CD4-positive, alpha-beta T cell treated with Interleukin-4 for 4 hours (primary cell): ENCODE data around the gene PTPN11.
"Not testable (repeated sequence)": the region's sequence is repeated elsewhere in the genome, so short reads cannot be mapped to it uniquely, and the experiment has no call there.

Experiments
- DNase-seq: peaks from one replicate; pipeline ENCODE4 v3.0.0-alpha.2; 2020

The PTPN11 gene

DNA sequence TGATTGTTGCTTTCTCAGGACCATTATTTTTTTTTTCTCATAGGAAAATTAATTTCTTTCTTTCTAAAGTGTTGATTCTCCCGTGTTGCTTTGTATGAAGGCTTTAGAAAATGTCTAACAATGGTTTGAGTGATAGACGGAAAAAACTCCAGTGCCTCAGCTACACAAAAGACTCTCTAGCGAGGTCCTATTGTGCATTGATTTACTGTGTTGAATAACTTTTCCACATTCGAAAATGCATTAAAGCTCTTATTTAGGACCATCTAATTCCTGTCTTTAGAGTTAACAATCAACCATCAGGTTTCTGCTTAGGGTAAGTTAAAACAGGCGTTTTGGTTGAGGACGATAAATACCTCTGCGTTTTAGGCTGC lies 99.6 kb downstream of the PTPN11 start:
- no peak for DNase-seq

DNA sequence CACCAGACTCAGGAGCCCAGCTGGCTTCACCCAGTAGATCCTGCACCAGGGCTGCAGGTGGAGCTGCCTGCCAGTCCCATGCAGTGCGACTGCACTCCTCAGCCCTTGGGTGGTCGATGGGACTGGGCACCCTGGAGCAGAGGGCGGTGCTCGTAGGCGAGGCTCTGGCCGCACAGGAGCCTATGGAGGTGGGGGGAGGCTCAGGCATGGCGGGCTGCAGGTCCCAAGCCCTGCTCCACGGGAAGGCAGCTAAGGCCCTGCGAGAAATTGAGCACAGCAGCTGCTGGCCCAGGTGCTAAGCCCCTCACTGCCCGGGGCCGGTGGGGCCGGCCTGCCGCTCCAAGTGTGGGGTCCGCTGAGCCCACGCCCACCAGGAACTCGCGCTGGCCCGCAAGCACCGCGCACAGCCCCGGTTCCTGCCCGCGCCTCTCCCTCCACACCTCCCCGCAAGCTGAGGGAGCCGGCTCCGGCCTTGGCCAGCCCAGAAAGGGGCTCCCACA lies 101.1 kb downstream of the PTPN11 start:
- DNase-seq: not testable (repeated sequence)

DNA sequence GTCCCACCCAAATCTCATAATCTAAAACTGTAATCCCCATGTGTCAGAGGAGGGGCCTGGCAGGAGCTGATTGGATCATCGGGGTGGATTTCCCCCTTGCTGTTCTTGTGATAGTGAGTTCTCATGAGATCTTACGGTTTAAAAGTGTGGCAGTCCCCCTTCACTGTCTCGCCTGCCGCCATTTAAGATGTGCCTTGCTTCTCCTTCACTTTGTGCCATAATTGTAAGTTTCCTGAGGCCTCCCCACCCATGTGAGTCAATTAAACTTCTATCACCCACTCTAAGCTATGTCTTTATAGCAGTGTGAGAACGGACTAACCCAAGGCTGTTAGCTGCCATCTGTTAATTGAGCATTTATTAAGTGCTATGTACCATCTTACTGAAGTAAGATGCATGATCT lies 105.1 kb downstream of the PTPN11 start:
- no peak for DNase-seq

DNA sequence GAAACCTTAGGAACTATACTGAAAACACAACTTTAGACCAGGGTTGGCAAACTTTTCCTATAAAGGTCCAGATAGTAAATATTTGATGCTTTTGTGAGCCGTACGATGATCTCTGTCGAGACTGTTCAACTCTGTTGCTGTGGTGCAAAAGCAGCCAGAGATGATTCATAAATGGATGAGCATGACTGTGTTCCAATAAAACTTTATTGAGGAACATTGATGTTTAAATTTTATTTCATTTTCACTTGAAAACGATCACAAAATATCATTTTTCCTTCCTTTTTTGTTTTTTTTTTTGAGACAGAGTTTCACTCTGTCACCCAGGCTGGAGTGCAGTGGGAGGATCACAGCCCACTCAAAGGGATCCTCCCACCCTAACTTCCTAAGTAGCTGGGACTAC lies 105.5 kb downstream of the PTPN11 start:
- DNase-seq: no peak

DNA sequence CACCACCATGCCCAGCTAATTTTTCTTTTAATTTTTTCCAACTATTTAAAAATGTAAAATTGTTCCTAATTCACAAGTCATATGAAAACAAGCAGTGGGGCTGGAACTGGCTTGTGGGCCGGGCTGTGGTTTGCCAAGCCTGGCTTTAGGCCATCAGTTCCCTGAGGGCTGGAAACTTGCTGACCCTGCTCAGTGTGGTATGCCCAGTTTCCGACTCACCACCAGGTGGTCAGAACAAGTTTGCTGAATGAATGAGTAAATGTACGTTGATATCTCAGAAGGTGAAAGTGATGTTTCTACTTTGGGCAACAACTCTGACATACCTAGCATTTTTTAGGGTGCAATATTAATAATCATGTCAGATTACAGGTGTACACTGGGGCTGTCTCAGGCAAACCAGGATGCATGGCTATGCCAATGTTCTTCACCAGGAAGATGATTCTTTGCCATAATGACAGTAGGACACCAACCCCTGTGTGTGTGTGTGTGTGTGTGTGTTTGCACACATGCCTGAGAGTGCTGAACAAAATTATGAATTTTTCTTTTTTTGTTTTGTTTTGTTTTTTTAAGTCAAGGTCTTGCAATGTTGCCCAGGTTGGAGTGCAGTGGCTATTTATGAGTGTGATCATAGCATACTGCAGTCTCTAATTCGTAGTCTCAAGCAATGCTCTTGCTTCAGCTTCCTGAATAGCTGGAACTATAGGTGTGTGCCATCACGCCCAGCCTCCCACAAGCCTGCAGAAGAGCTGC lies 106.1 kb downstream of the PTPN11 start:
- DNase-seq: no peak

DNA sequence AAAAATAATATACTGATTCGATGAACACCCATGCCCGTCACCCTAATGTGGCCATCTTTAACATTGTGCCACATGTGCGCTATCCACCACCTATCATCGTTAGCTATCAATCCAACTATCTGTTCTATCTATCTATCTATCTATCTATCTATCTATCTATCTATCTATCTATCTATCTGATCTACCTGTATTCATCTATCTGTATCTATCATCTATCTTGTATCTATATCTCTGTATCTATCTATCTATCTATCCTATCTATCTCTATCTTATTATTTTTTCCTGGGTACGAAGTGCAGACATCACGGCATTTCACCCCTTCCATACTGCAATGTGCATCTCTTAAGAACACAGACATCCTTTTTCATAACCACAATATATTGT lies 106.7 kb downstream of the PTPN11 start:
- DNase-seq: no peak

DNA sequence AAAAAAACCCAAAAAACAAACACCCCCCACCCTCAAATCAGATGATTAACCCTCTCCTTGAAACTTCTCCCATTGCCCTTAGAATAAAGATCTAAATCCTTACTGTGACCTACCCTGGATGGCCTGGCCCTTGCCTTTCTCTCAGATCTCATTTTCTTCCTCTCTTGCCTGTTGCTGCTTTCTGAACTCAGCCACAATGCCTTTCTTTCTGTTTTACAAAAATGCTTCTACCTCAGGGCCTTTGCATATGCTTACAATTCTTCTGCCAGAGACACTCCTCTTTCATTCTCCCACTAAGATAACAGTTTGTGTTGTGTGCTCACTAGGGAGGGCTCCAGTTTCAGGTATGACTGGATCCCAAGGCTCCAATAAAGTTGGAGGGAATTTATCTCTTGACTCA lies 108.3 kb downstream of the PTPN11 start:
- no peak for DNase-seq

DNA sequence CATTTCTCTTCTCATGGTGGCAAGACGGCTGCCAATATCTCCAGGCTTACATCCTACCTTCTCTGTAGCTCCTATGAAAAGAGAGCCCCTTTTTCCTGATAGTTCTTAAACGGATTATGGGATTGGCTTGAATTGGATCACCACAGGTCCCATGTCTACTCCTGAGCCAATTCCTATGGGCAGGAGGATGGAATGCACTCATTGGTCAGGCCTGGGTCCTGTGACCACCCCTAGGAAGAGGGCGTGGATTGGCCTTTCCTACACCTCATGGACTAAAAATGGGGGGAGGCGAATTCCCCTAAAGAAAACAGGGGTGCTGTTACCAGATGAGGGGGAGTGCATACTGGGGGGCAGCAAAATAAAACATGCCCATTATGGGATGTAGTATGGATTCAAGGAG lies 108.8 kb downstream of the PTPN11 start:
- no peak for DNase-seq

DNA sequence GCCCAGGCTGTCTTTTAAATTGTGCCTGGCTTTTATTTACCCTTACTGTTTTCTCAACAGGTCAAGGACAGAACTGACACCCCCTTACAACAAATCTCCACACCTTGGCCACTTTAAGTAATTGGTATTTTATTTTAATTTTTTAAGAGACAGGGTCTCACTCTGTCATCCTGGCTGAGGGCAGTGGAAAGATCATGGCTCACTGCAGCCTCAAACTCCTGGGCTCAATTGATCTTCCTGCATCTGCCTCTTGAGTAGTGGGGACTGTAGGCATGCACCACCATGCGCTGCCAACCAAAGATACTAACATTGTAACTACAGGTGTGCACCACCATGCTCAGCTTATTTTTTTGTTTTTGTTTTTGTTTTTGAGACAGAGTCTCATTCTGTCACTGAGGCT lies 109.8 kb downstream of the PTPN11 start:
- DNase-seq: no peak

DNA sequence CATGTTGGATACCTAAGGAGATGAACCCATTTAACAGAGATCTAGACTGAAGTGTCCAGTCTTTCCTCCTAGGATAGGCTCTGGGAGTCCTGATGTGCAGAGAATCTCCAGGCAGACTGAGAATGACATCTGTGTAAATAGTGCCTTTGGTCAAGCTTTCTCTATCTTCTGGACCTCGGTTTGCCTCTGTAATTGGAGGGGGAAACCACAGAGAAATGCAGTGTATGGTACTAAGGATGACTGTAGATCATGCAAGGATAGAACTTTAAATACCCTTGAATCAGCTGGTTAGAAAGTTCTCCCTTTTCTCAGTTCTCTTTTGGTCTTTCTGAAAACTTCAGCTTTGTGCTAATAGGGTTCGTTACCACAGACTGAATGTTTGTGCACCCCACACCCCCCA lies 112.2 kb downstream of the PTPN11 start:
- DNase-seq: no peak

DNA sequence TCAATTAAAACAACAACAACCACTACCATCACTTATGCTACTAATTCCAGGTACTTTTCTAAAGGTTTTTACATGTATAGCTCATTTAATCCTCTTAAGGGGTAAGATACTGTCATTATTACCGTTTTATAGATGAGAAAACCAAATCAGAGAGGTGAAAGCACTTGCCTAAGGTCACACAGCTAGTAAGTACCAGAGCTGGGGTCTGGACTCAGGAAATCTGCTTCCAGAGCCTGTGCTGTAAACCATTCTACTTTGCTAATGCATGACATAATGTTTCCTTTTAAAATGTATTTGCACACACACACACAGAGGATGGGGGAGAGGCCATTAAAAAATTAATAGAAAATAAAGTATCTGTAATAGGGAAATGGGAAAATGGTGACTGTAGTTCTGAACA lies 113.4 kb downstream of the PTPN11 start:
- DNase-seq: no peak

DNA sequence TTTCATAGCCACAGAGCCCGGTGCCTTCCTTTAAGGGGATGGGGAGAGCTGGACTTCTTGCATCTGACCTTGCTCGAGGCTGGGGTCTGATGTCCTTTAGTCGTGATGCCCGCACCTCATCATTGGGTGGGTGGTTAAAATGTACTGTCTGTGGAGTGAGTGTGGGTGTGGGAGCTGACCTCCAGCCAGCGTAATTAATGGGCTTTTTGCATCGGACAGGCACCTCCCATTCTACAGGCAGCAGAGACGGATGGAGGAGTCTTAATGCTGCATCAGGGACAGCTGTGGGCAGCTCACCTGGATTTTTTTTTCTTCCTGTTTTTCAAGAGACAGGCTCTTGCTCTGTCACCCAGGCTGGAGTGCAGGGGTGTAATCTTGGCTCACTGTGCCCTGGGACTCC lies 114.8 kb downstream of the PTPN11 start:
- DNase-seq: no peak

DNA sequence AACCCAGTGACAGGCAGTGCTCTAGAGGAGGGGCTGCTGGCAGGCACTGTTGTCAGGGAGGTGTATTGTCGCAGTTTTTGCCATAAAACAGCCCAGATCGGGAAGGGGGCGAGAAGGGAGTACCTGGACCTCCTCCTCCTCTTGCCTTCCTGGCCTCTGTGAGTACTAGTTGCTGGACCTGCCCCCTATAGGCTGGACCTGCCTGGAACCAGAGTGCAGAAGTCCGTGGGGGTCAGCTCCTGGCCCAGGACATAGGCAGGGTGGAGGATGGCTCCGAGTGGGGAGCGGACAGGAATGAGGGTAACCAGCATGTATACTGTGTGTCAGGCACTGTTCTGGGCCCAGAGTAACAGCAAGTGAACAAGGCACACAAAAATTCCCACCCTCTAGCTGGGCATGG lies 116.3 kb downstream of the PTPN11 start:
- DNase-seq: no peak

DNA sequence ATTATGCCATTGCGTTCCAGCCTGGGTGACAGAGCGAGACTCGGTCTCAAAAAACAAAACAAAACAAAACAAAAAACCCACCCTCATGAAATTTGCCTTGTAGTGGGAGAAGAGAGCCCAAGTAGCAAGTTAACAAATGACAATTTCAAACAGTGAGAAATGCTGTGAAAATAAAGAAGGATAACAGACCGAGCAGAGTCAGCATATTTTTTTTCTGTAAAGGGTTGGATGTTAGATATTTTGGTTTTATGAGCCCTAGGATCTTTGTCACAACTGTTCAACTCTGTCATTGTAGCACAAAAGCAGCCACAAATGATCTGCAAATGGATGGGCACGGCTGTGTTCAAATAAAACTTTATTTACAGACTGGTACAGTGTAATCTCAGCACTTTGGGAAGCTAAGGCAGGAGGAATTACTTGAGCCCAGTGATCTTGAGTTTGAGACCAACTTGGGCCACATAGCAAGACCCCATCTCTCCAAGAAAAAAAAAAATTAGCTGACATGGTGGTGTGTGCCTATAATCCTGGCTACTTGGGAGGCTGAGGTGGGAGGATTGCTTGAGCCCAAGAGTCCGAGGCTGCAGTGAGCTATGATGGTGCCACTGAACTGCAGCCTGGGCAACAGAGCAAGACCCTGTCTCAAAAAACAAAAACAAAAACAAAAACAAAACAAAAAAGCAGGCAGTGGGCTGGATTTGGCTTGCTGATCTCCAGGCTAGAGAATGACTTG lies 117.1 kb downstream of the PTPN11 start:
- no peak for DNase-seq

DNA sequence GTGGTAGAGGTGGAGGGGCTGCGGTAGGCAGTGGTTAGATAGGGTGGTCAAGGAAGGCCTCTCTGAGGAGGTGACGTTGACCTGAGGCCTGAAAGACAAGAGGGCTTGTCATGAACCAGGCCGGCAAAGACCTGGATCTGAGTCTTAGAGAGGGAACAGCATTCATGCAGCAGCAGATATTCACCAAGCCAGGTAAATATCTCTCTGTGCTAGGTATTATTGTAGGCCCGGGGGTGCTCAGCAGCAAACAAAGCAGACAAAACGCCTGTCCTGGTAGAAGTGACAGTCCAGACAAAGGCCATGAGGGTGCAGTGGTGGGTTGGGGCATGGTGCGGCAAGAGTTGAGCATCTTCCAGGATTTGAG lies 117.6 kb downstream of the PTPN11 start:
- DNase-seq: no peak

DNA sequence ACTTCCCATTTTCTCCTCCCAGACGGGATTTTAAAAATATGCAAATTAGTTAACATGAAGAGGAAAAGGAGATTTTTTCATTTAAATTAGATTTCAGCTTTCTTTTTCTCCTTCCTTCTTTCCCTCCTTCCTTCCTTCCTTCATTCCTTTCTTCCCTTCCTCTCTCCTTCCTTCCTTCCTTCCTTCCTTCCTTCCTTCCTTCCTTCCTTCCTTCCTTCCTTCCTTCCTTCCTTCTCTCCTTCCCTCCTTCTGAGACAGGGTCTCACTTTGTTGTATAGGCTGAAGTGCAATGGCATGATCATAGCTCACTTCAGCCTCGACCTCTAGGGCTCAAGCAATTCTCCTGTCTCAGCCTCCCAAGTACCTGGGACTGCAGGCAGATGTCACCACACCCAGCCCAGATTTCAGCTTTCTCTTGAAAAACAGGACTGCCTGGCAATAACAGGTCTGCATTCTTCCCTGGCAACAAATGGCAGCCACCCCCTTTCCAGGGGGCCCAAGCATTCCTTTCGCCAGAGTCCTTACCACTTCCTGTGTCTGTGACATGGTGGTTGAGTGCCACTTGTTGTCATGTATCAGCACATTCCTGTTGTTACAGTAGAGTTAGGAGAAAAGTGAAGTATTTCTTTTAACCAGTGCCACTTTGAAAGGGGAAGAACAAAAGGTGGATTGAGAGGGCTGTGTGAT lies 119.1 kb downstream of the PTPN11 start:
- DNase-seq: no peak

DNA sequence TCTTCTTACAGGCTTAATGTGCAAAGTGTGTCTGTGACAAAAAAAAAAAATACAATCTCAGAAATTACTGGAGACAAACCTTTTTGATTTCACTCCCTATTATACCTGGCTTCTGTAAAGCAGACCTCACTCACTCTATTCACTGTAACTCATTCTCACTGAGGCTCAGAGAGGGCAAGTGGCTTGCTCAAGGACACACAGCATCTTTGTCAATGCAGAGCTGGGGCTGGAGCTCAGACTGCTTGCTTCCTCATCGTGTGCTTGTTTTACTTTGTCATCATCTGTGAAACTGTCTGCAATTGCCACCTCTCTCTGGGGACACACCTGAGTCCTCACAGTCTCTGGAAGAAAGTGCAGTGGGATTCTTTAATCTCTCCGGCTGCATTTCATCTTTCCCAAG lies 120.0 kb downstream of the PTPN11 start:
- DNase-seq: no peak

DNA sequence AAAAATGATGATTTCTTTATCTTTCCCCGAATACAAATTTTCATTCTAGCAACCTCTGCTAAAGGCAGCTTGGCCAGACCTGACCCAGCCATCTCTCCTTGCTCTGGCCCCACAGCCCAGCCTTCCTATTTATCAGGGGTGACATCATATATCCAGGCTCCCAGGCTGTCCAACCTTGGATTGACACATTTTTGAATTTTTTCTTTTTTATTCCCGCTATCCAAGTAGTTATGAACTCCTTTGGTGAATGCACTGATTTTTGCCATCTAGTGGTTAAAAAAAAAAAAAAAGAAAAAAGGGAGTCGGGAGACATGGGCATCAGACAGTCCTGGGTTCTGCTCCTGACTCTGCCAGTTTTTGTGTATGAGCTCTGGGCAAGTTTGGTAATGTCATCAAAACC lies 120.5 kb downstream of the PTPN11 start:
- DNase-seq: no peak

DNA sequence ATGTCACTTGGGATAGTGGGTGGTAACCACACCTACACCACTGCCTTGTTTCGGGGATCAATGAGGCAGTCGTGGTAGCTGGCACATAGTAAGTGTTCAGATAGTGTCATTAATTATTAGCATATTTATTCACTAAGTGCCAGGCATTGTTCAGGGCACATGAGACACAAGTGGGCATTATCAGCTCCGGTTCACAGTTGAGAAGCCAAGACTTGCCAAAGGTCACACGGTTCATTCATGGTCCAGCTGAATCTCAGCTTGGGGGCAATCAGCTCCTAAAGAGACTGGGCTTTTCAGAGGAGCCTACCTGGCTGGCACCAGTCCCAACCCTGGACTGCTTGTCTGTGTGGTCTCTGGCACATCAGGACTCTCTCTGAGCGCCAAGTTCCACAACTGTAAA lies 121.3 kb downstream of the PTPN11 start:
- DNase-seq: no peak

DNA sequence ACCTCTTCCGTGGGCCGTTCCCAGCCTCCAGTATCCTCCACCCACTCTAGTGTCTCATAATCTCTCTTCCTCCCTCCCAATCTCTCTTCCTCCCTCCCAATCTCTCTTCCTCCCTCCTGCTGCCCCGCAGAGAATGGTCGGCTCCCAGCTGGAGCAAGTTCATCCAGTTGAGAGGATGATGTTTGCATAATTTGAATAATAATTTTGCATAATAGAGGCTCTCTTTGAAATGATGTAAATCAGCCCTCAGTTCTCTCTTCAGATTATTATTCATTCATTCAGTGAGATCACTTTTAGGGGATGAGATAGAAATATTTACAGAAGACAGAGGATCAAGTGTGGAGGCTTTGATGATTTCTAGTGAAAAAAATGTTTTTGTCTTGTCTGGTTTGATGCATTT lies 125.0 kb downstream of the PTPN11 start:
- DNase-seq: no peak

DNA sequence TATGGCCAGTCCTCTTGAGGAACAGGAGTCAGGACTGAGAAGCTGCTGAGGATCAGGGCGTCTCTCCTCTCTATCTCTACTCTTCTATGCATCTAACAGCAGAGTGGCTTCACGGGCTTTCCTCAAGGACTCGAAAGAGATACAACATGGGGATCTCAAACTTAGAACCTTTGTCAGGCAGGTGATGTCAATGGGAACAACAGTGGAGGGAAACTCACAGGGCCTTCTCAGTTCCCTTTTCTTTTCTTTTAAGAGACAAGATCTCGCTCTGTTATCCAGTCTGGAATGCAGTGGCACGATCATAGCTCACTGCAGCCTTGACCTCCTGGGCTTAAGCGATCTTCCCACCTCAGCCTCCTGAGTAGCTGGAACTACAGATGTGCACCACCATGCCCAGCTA lies 127.6 kb downstream of the PTPN11 start:
- no peak for DNase-seq

DNA sequence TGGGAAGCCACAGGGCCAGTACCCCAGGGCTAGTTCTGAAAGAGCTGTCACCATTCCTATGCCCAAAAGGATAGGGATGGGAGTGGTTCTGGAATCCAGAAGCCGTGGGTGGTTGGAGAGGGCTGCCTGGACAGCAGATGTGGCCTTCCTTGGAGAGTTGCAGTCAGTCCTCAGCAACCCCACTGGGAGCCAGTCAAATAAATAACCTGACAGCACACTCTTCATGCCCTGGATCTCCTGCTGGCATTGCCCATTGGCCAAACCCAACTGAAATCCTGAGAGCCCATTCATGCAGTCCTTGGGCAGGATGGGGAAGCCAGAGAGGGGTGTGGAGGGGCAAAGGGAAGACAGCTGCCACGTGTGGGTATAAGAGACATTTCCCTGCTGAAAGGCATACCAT lies 128.2 kb downstream of the PTPN11 start:
- no peak for DNase-seq

DNA sequence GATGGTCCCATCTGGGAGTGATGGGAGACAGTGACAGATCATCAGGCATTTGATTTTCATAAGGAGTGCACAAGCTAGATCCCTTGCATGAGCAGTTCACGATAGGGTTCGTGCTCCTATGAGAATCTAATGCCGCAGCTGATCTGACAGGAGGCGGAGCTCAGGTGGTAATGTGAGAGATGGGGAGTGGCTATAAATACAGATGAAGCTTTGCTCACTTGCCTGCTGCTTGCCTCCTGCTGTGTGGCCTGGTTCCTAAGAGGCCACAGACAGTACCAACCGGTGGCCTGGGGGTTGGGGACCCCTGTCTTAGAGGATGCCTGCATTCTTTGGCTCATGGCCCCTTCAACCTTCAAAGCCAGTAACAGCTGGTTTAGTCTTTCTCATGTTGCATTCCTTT lies 130.3 kb downstream of the PTPN11 start:
- DNase-seq: no peak

DNA sequence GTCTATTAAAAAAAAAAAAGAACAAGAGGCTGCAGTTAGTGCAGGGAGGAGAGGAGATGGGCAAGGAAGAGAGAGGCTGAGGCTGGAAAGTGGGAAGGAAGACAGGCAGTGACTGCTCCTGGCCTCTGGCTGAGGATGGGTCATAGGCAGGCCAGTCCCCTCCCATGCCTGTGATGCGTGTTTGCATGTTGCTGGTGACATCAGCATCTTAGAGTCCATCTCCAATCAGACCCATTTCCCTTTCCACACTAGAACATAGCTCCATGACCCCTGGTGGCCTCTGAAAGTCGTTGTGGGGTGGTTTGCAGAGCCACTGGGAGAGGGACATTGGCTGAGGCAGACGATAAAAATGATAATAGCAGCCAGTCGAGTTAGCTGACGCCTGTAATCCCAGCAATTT lies 132.9 kb downstream of the PTPN11 start:
- DNase-seq: no peak
